ENCODE measurements around the gene AGAP3.
"Not testable (repeated sequence)": the region's sequence is repeated elsewhere in the genome, so short reads cannot be mapped to it uniquely, and the experiment has no call there.

The AGAP3 gene

GRCh38 chr7:151085691-151086620 lies at the start of gene AGAP3:
Gene AGAP3, plus strand, starts transcription at chr7:151086475. Its CDS starts 267 bp downstream, at chr7:151086742.
- peak; percentile 53 for DNase-seq

DNA sequence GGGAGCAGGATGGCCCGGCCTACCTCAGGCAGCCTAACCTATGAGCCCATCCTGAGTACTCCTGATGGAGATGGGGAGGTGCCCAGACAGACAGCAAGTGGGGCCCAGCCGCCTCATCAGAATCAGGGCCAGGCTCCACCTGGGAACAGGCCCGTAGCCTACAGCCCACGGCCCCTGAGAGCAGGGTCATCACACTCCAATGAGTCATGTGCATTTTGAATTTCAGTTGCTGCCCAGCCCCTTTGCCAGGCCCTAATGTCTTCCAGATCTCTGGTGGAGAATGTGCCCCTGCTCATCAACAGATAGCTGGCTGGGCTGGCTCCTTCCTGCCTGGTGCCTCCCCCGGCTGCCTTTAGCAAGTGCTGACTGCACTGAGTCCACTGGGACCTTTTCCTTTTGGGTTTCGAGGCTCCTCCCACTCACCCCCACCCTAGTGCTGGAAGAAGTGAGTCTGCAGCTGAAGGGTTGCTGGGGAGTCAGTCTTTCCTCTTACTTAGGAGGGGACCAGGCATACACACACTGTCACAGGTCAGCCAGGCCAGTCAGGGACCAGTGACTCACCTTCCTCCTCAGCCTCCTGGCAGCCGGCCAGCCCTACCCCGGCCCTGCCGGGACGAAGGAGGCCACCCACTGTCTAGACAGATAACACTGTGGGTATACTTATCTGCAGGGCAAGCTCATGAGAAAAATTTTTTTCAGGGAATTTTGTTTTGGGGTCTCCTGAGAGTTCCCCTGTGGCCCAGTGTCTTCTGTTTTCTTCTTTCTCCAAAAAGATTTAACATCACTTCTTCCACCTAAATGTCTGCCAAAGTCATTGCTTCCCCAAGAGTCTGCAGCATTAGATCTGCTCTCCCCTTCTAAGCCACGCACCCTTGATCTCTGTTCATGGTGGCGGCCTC lies 47.1 kb upstream of the AGAP3 start:
- peak; percentile 78 for DNase-seq

DNA sequence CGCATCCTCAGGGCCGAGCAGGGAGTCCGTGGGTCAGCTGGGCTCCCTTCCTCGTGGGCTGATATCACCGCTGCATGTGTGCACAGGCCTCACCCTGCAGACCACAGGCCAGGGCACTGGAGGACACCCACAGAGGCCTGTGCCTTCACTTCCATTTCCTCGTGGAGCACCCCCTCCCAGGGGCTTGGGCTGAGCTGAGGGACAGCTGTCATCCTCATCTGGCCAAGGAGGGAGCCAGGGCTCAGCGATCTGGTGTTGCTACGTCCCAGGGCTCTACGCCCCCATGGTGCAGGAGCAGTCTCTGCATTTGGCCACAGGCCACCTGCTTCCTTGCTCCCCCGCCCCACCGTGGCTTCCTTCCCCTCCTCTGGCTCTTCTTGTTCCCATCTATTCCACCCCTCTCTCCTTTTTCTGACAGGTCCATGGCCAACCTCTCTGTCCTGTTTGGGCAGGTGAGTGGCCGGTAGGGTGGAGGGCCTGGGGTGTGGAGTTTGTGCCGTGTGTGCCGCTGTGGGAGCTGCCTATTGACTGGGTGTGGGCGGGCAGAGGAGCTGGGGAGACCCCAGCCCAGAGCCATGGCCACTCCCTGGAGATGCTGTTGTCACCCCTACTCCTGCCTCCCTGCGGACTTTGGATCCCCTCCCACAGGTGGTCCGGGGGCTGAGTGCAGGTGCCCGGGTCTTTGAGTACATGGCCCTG lies 46.3 kb upstream of the AGAP3 start:
- peak; percentile 30 for DNase-seq

GRCh38 chr7:151040616-151041375 lies 45.5 kb upstream of the AGAP3 start:
- DNase-seq, result no peak

GRCh38 chr7:151043449-151043848 lies 42.8 kb upstream of the AGAP3 start:
- not testable (repeated sequence) for DNase-seq

DNA sequence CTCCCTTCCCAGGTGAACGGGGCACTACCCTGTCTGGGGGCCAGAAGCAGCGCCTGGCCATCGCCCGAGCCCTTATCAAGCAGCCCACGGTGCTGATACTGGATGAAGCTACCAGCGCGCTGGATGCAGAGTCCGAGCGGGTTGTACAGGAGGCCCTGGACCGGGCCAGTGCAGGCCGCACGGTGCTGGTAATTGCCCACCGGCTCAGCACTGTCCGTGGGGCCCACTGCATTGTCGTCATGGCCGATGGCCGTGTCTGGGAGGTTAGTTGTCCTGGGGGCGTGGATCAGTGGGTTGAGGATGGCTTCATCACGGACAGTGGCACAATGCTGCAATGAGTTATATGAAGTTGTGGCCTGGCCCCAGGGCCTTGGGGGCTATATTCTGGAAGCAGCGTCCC lies 42.3 kb upstream of the AGAP3 start:
- DNase-seq, result no peak

- no peak for DNase-seq
Observed at GRCh38 chr7:151045262-151045661, 41.0 kb upstream of the AGAP3 start.

- DNase-seq, result no peak
Observed at GRCh38 chr7:151045967-151046366, 40.3 kb upstream of the AGAP3 start.

GRCh38 chr7:151046603-151047573 lies 39.4 kb upstream of the AGAP3 start:
- DNase-seq, result no peak

DNA sequence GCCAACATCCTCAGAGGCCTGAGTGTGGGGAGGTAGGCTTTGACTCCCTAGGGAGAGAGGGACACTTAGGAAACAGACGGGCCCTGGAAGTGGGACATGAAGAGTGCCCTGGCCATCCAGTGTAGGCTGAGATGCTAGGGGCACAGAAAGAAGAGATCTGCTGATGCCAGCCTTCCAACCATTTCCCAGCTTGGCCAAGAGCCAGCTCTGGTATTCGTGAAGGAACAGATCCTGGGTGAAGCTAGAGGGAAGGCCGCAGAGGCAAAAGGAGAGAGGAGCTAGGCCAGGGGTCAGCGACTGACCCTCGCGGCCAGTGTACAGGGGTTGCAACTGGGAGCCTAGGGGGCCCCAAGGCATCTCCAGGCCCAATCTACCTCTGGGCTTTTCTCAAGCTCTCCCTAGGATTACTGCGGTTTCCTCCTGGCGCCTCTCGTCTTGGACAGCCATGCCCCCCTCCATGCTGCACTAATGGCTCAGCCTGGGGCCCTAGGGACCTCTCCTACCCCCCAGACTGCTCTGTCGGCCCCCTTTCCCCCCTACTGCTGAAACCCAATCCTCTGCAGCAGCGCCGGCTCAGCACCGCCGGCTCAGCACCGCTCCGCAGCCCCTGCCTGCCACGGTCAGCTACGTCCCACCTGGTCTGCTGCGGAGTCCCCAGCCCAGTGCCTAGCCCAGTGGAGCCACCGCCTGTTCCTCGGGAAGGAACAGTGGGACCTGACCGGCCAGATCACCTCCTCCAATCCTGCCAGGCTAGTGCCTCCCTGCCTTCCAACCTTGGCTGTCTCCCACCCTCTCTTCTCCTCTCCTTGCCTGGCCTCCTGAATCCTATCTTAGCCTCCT lies 38.1 kb upstream of the AGAP3 start, which contains the start of gene ASIC3:
Gene ASIC3, plus strand, starts transcription at position 556 of the 840 bp plus-strand sequence. CDS start 355 bp downstream, outside the sequence.
- DNase-seq, result no peak

DNA sequence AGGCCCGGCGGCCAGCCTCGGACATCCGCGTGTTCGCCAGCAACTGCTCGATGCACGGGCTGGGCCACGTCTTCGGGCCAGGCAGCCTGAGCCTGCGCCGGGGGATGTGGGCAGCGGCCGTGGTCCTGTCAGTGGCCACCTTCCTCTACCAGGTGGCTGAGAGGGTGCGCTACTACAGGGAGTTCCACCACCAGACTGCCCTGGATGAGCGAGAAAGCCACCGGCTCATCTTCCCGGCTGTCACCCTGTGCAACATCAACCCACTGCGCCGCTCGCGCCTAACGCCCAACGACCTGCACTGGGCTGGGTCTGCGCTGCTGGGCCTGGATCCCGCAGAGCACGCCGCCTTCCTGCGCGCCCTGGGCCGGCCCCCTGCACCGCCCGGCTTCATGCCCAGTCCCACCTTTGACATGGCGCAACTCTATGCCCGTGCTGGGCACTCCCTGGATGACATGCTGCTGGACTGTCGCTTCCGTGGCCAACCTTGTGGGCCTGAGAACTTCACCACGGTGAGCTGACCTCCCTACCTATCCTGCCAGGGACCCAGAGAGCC lies 37.3 kb upstream of the AGAP3 start:
- DNase-seq, result no peak

- no peak for DNase-seq
Observed at GRCh38 chr7:151051108-151051507, 35.2 kb upstream of the AGAP3 start.

DNA sequence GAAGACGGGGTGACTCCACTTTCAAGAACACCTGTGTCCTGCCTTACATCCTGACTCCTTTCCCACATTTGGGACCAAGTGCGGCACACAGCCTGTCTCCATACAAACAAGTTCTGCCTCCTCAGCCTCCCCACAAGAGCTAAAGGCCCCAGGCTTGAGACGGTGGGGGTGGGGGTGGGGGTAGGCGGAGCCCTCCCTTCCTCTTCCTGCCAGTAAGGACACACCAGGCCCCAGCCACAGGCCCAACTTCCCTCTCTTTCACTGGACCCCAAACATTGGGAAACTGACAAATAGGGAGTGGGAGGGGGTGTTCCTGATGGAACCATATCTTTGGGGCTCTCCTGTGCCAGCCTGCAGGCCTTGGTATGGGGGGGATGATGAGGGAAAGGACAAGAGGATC lies 33.2 kb upstream of the AGAP3 start:
- peak; percentile 55 for DNase-seq

GRCh38 chr7:151053751-151054150 lies 32.5 kb upstream of the AGAP3 start:
- DNase-seq, result no peak

- no peak for DNase-seq
Observed at GRCh38 chr7:151056283-151056665, 30.0 kb upstream of the AGAP3 start.

- no peak for DNase-seq
Observed at GRCh38 chr7:151056666-151057505, 29.4 kb upstream of the AGAP3 start.

DNA sequence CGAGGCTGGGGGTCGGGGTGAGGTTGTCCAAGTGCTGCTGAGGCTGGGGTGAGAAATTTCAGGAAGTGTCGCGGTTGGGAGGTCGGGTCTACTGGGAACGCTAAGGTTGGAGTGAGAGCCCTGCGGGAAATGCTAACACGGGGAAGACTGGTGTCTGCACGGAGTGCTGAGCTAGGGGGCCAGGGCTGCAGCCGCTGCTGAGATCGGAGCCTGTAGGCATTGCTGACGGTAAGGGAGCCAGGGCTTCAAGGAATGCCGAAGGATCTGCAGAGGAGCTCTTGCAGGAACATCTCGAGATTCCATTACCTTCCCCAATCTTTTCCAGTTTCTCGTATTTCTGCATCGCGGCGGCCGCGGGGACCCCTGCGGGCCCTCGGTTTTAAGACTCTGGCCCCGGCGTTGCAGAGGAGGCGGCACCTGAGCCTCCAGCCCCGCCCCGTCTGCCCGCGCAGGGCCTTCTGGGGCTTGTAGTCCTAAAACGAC lies 28.7 kb upstream of the AGAP3 start, which contains the start of gene CDK5:
Gene CDK5, minus strand, starts transcription at position 392 of the 483 bp plus-strand sequence. Its CDS starts 49 bp downstream, at position 343.
- DNase-seq, result no peak

Measured in GDM1 (cell line).